ENCODE data around the gene ARAP2.

Gene ARAP2

GRCh38 chr4:36236159-36236558 is 8.2 kb downstream of the ARAP2 start:
- Histone ChIP-seq H2AFZ (ENCODE audit: low read depth, low read length) (no peak overlapping the region), H3K4me3 (ENCODE audit: low read depth in 1 of 2, low read length in 2 of 2) (no peak overlapping the region), H4K20me1 (ENCODE audit: insufficient read depth, low read length) (peaks cover 23% of the 10 kb centered on the region; the same call in 1 of the 2 replicates), H3K27ac (ENCODE audit: low read length) (no peak overlapping the region), H3K9me3 (ENCODE audit: insufficient read depth, low read length, severe bottlenecking) (no peaks in the 10 kb centered on the region), H3K36me3 (ENCODE audit: insufficient read depth, low read length) (peaks cover 45% of the 10 kb centered on the region), H3K9ac (ENCODE audit: low read depth, low read length) (no peak overlapping the region), H3K4me2 (ENCODE audit: insufficient read depth, low read length) (no peak overlapping the region), H3K27me3 (ENCODE audit: insufficient read depth, low read length, poor library complexity) (no peaks in the 10 kb centered on the region), H3K4me1 (ENCODE audit: insufficient read depth, low read length) (peaks cover 10% of the 10 kb centered on the region), H3K79me2 (ENCODE audit: insufficient read depth, low read length) (peaks cover 99% of the 10 kb centered on the region)
- TF ChIP-seq, protein P1, sequence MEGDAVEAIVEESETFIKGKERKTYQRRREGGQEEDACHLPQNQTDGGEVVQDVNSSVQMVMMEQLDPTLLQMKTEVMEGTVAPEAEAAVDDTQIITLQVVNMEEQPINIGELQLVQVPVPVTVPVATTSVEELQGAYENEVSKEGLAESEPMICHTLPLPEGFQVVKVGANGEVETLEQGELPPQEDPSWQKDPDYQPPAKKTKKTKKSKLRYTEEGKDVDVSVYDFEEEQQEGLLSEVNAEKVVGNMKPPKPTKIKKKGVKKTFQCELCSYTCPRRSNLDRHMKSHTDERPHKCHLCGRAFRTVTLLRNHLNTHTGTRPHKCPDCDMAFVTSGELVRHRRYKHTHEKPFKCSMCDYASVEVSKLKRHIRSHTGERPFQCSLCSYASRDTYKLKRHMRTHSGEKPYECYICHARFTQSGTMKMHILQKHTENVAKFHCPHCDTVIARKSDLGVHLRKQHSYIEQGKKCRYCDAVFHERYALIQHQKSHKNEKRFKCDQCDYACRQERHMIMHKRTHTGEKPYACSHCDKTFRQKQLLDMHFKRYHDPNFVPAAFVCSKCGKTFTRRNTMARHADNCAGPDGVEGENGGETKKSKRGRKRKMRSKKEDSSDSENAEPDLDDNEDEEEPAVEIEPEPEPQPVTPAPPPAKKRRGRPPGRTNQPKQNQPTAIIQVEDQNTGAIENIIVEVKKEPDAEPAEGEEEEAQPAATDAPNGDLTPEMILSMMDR (IDR thresholded peaks at IDR 0.05; ENCODE audit: borderline replicate concordance, extremely low read depth, low read length, poor library complexity, severe bottlenecking): no peak
- TF ChIP-seq EZH2 (IDR thresholded peaks at IDR 0.05; ENCODE audit: borderline replicate concordance, low read depth, low read length, severe bottlenecking): no peak
- ATAC-seq (ENCODE audit: insufficient read depth, low read depth) (no peak), DNase-seq (no peak)

GRCh38 chr4:36235306-36235705 is 9.0 kb downstream of the ARAP2 start:
- Histone ChIP-seq H2AFZ (ENCODE audit: low read depth, low read length) (no peak overlapping the region), H3K4me3 (ENCODE audit: low read depth in 1 of 2, low read length in 2 of 2) (no peak overlapping the region), H3K4me2 (ENCODE audit: insufficient read depth, low read length) (no peak overlapping the region), H3K9ac (ENCODE audit: low read depth, low read length) (no peak overlapping the region), H4K20me1 (ENCODE audit: insufficient read depth, low read length) (peaks cover 25% of the 10 kb centered on the region; the same call in 1 of the 2 replicates), H3K79me2 (ENCODE audit: insufficient read depth, low read length) (peaks cover 99% of the 10 kb centered on the region), H3K36me3 (ENCODE audit: insufficient read depth, low read length) (peaks cover 43% of the 10 kb centered on the region), H3K4me1 (ENCODE audit: insufficient read depth, low read length) (peaks cover 2% of the 10 kb centered on the region; the same call in 1 of the 2 replicates), H3K27ac (ENCODE audit: low read length) (no peak overlapping the region), H3K9me3 (ENCODE audit: insufficient read depth, low read length, severe bottlenecking) (no peaks in the 10 kb centered on the region), H3K27me3 (ENCODE audit: insufficient read depth, low read length, poor library complexity) (no peaks in the 10 kb centered on the region)
- ATAC-seq (ENCODE audit: insufficient read depth, low read depth) (peak; percentile 64; the same call in 2 of the 3 replicates), DNase-seq (no peak)
- TF ChIP-seq EZH2 (IDR thresholded peaks at IDR 0.05; ENCODE audit: borderline replicate concordance, low read depth, low read length, severe bottlenecking): no peak
- TF ChIP-seq, protein P1 (IDR thresholded peaks at IDR 0.05; ENCODE audit: borderline replicate concordance, extremely low read depth, low read length, poor library complexity, severe bottlenecking): peak; percentile 37

DNA sequence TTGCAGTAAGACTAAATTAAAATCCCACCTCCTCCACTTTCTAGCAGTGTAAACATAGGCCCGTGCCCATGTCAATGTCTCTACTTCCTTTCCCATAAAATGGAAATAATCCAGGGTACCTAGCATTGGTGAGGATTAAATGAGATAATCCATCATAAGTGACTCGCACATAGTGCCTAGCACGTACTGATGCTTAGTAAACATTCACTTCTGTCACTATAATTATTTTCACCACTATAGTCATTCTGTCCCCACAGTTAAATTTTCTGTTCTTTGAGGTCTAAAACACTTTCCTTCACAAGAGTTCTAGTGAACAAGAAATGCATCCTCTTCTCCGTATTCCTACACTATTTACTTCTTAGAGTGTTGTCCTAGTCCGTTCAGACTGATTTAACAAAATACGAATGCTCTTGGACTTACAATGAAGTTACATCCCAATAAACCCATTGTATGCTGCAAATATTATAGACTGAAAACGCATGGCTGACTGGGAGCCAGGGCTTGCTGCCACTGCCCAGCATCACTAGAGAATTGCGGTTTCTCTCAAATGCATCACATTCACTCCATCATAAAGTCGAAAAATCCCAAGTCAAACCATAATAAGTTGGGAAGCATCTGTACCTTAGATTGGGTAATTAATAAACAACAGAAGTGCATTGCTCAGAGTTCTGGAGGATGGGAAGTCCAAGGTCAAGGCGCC is 10.6 kb downstream of the ARAP2 start:
- ATAC-seq (ENCODE audit: insufficient read depth, low read depth) (no peak), DNase-seq (no peak)
- no peak overlapping the region for H3K9ac ChIP-seq (ENCODE audit: low read depth, low read length)
- H2AFZ ChIP-seq (ENCODE audit: low read depth, low read length): no peak overlapping the region
- H3K27ac ChIP-seq (ENCODE audit: low read length): no peak overlapping the region
- no peak overlapping the region for H3K4me3 ChIP-seq (ENCODE audit: low read depth in 1 of 2, low read length in 2 of 2)
- H4K20me1 ChIP-seq (ENCODE audit: insufficient read depth, low read length): peaks cover 25% of the 10 kb centered on the region; the same call in 1 of the 2 replicates
- H3K79me2 ChIP-seq (ENCODE audit: insufficient read depth, low read length): peaks cover 99% of the 10 kb centered on the region
- H3K27me3 ChIP-seq (ENCODE audit: insufficient read depth, low read length, poor library complexity): no peaks in the 10 kb centered on the region
- no peaks in the 10 kb centered on the region for H3K4me1 ChIP-seq (ENCODE audit: insufficient read depth, low read length)
- no peaks in the 10 kb centered on the region for H3K9me3 ChIP-seq (ENCODE audit: insufficient read depth, low read length, severe bottlenecking)
- H3K4me2 ChIP-seq (ENCODE audit: insufficient read depth, low read length): no peak overlapping the region
- TF ChIP-seq EZH2 (IDR thresholded peaks at IDR 0.05; ENCODE audit: borderline replicate concordance, low read depth, low read length, severe bottlenecking): no peak
- TF ChIP-seq, protein P1 (IDR thresholded peaks at IDR 0.05; ENCODE audit: borderline replicate concordance, extremely low read depth, low read length, poor library complexity, severe bottlenecking): no peak
- H3K36me3 ChIP-seq (ENCODE audit: insufficient read depth, low read length): peaks cover 35% of the 10 kb centered on the region

Measured in DND-41 (cell line).